ENCODE measurements around the gene MMP24.
A peak's percentile ranks its signal among the peaks of the same experiment; 100 is the strongest.
"Not testable (repeated sequence)": the region's sequence is repeated elsewhere in the genome, so short reads cannot be mapped to it uniquely, and the experiment has no call there.

Gene MMP24

GRCh38 chr20:35226126-35226883 lies at the start of gene MMP24:
TSS of gene MMP24 (plus strand) at chr20:35226690. CDS start at chr20:35226739, 49 bp downstream.
- DNase-seq, result no peak

- no peak for DNase-seq
Observed at GRCh38 chr20:35179292-35180212, 46.9 kb upstream of the MMP24 start.

GRCh38 chr20:35180266-35180665 lies 46.2 kb upstream of the MMP24 start:
- DNase-seq, result no peak

- no peak for DNase-seq
Observed at GRCh38 chr20:35181731-35182130, 44.8 kb upstream of the MMP24 start.

- DNase-seq, result not testable (repeated sequence)
Observed at GRCh38 chr20:35186691-35187289, 39.7 kb upstream of the MMP24 start.

- DNase-seq, result no peak
Observed at GRCh38 chr20:35187584-35188190, 38.8 kb upstream of the MMP24 start.

- not testable (repeated sequence) for DNase-seq
Observed at GRCh38 chr20:35189223-35189622, 37.3 kb upstream of the MMP24 start.

GRCh38 chr20:35190556-35190955 lies 35.9 kb upstream of the MMP24 start:
- DNase-seq, result no peak

GRCh38 chr20:35191419-35192117 lies 34.9 kb upstream of the MMP24 start:
- no peak for DNase-seq

GRCh38 chr20:35192118-35192872 lies 34.2 kb upstream of the MMP24 start:
- DNase-seq, result no peak

- not testable (repeated sequence) for DNase-seq
Observed at GRCh38 chr20:35193031-35193791, 33.3 kb upstream of the MMP24 start.

- no peak for DNase-seq
Observed at GRCh38 chr20:35196313-35196712, 30.2 kb upstream of the MMP24 start.

GRCh38 chr20:35199740-35200139 lies 26.8 kb upstream of the MMP24 start:
- DNase-seq, result no peak

- DNase-seq, result no peak
Observed at GRCh38 chr20:35200267-35200666, 26.2 kb upstream of the MMP24 start.

- not testable (repeated sequence) for DNase-seq
Observed at GRCh38 chr20:35201467-35201866, 25.0 kb upstream of the MMP24 start.

- no peak for DNase-seq
Observed at GRCh38 chr20:35206802-35207201, 19.7 kb upstream of the MMP24 start.

- peak; percentile 60 for DNase-seq
Observed at GRCh38 chr20:35207950-35208611, 18.4 kb upstream of the MMP24 start.

GRCh38 chr20:35215066-35215956 lies 11.2 kb upstream of the MMP24 start:
- no peak for DNase-seq

GRCh38 chr20:35216541-35216940 lies 9.9 kb upstream of the MMP24 start:
- DNase-seq, result no peak
